NB4 (cell line): ENCODE results near the gene AFF3.

Experiments
- DNase-seq: peaks from one replicate; pipeline ENCODE4 v3.0.0; 2010; ENCODE audit warnings: low read depth
- H3K4me3 ChIP-seq: one replicate; pipeline ENCODE4 v1.5.1; 2011; ENCODE audit warnings: mild to moderate bottlenecking, low read depth, low read length, moderate library complexity
- CTCF ChIP-seq: IDR thresholded peaks from one replicate; pipeline ENCODE4 v1.5.1; 2012; ENCODE audit warnings: low read depth, low read length
- MYC ChIP-seq: IDR thresholded peaks from 2 replicates; pipeline ENCODE4 v1.6.1; 2011; ENCODE audit warnings: low read depth, low read length
- POLR2A ChIP-seq: IDR thresholded peaks from 2 replicates; pipeline ENCODE4 v1.6.1; 2011; ENCODE audit warnings: mild to moderate bottlenecking; ENCODE audit not compliant: insufficient read length; ENCODE audit errors: extremely low read depth
- TF ChIP-seq, protein P1 (sequence below): IDR thresholded peaks from 2 replicates; pipeline ENCODE4 v1.6.1; 2011; ENCODE audit warnings: low read depth, low read length

AFF3 gene

GRCh38 chr2:99734236-99734635 is 408.2 kb downstream of the AFF3 start:
- DNase-seq, result no peak
- H3K4me3 ChIP-seq, result no peak overlapping the region
- TF ChIP-seq POLR2A, result no peak
- no peak for TF ChIP-seq MYC
- TF ChIP-seq, protein P1, sequence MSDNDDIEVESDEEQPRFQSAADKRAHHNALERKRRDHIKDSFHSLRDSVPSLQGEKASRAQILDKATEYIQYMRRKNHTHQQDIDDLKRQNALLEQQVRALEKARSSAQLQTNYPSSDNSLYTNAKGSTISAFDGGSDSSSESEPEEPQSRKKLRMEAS, result no peak

- TF ChIP-seq, protein P1, result no peak
- no peak for TF ChIP-seq MYC
- TF ChIP-seq CTCF, result no peak
- TF ChIP-seq POLR2A, result no peak
- no peak overlapping the region for H3K4me3 ChIP-seq
- DNase-seq, result no peak
These were observed 413.0 kb downstream of the AFF3 start for GRCh38 chr2:99729104-99730025.

- TF ChIP-seq MYC, result no peak
- TF ChIP-seq CTCF, result no peak
- no peak for TF ChIP-seq POLR2A
- TF ChIP-seq, protein P1, result no peak
- no peak overlapping the region for H3K4me3 ChIP-seq
- DNase-seq, result no peak
These were observed 414.2 kb downstream of the AFF3 start for GRCh38 chr2:99728166-99728565.

- H3K4me3 ChIP-seq, result no peak overlapping the region
- TF ChIP-seq MYC (no peak), CTCF (no peak), POLR2A (no peak)
- TF ChIP-seq, protein P1, result no peak
- no peak for DNase-seq
These were observed 415.2 kb downstream of the AFF3 start for GRCh38 chr2:99727199-99727598.

DNA sequence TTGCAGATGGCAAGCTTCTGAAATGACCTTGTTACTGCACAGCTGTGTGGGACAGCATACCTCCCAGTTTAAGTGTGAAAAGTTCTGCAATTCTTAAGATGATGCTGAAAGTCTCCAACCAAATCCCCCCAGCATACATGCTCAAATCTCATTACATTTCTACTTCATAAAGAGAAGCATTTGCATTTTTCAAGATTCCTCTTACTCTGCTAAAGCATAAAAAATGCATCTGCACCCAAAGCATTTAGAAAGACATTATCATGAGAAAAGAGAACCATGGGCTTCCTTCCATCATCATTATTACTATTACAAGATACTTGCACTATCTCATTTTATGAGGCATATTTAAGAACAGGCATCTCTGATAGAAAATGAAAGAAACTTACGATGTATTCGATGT is 415.7 kb downstream of the AFF3 start:
- no peak for TF ChIP-seq POLR2A
- TF ChIP-seq MYC, result no peak
- TF ChIP-seq, protein P1, result no peak
- no peak for TF ChIP-seq CTCF
- H3K4me3 ChIP-seq, result no peak overlapping the region
- no peak for DNase-seq

DNA sequence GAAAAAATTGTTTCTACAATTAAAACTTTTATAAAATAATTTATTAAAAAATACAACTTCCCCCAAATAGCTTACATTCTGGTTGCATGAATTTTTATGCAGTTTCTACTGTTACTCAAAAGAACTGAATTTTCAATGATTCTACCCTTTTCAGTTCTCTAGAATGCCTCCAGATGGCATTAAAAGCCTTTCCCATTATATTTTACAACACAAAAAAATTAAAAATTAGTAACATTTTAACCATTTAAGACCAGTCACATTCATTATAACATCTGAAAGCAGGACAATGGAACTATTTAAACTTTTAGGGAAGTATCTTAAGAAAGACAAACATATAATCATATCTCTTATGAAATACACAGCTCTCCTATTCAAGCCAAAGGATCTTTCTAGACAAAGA is 416.6 kb downstream of the AFF3 start:
- H3K4me3 ChIP-seq, result no peak overlapping the region
- TF ChIP-seq CTCF, result no peak
- TF ChIP-seq, protein P1, result no peak
- DNase-seq, result no peak
